BE2C (cell line): ENCODE data around the gene HOXC5.

Experiments
- DNase-seq: peaks from one replicate; pipeline ENCODE4 v3.0.0-alpha.2; 2020
- H3K27me3 ChIP-seq: fragments of 250-450 bp; sonication (Bioruptor Pico); 2 replicates; pipeline ENCODE4 v1.5.1; 2020; ENCODE audit warnings: mild to moderate bottlenecking
- H3K36me3 ChIP-seq: fragments of 250-450 bp; sonication (Bioruptor Pico); 2 replicates; pipeline ENCODE4 v1.5.1; 2020; ENCODE audit warnings: mild to moderate bottlenecking
- H3K4me1 ChIP-seq: fragments of 250-450 bp; sonication (Bioruptor Pico); 2 replicates; pipeline ENCODE4 v1.5.1; 2020
- H3K4me3 ChIP-seq: 2 replicates; pipeline ENCODE4 v1.5.1; 2011; ENCODE audit warnings: low read depth, low read length
- H3K9me3 ChIP-seq: fragments of 250-450 bp; sonication (Bioruptor Pico); 2 replicates; pipeline ENCODE4 v1.5.1; 2020
- TF ChIP-seq, protein P1 (sequence below): IDR thresholded peaks from 2 replicates; pipeline ENCODE4 v1.5.1; 2012; ENCODE audit warnings: mild to moderate bottlenecking, low read depth, low read length

HOXC5 gene

DNA sequence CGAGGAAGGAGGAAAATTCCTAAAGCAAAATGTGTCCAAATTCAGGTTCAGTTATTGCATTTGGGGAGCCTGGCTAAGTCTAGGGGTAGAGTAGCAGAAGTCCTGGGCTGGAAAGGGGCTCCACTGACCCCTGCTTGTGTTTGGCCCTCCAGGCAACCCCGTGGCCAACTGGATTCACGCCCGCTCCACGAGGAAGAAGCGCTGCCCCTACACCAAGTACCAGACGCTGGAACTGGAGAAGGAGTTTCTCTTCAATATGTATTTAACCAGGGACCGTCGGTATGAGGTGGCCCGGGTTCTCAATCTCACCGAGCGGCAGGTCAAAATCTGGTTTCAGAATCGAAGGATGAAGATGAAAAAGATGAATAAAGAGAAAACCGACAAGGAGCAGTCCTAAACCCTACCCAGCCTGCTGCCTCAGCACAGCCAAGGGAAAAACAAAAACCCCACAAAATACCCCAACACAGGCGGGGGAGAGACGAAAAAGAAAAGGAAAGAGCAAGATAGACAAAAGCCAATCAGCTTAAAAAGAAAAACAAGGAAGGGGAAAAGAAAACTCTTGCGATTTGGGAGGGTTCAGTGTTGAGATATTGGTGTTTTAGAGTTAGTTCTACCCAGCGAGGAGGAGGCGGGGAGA lies 30.5 kb upstream of the HOXC5 start:
- Histone ChIP-seq H3K9me3 (no peaks in the 10 kb centered on the region), H3K36me3 (no peaks in the 10 kb centered on the region), H3K4me3 (no peak overlapping the region), H3K4me1 (peaks cover 17% of the 10 kb centered on the region), H3K27me3 (no peaks in the 10 kb centered on the region)
- DNase-seq, result no peak
- TF ChIP-seq, protein P1, sequence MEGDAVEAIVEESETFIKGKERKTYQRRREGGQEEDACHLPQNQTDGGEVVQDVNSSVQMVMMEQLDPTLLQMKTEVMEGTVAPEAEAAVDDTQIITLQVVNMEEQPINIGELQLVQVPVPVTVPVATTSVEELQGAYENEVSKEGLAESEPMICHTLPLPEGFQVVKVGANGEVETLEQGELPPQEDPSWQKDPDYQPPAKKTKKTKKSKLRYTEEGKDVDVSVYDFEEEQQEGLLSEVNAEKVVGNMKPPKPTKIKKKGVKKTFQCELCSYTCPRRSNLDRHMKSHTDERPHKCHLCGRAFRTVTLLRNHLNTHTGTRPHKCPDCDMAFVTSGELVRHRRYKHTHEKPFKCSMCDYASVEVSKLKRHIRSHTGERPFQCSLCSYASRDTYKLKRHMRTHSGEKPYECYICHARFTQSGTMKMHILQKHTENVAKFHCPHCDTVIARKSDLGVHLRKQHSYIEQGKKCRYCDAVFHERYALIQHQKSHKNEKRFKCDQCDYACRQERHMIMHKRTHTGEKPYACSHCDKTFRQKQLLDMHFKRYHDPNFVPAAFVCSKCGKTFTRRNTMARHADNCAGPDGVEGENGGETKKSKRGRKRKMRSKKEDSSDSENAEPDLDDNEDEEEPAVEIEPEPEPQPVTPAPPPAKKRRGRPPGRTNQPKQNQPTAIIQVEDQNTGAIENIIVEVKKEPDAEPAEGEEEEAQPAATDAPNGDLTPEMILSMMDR, result no peak

DNA sequence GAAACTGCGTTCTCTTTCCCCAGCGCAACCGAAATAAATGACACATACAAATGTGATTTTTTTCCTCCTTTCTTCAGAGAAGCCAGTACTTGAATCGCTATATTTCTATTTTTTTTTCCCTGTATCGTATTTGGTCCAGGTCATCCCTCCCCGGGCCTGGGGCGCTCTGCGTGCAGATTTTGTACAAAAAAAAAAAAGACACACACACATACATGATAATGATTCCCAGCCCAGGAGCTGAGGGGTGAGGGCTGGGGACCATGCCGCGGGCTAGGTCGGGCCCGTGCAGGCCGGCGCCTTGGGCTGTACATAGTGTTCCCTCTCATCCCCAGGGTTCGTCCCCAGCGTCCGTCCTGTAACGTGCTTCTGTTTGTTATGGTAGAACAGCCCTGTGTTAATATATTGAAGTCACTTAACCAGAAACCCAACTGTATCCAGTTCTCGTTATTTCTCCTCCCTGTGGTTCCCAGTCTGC lies 29.9 kb upstream of the HOXC5 start:
- Histone ChIP-seq H3K4me1 (peaks cover 20% of the 10 kb centered on the region), H3K27me3 (no peaks in the 10 kb centered on the region), H3K36me3 (no peaks in the 10 kb centered on the region), H3K9me3 (no peaks in the 10 kb centered on the region), H3K4me3 (no peak overlapping the region)
- no peak for DNase-seq
- TF ChIP-seq, protein P1, result no peak

DNA sequence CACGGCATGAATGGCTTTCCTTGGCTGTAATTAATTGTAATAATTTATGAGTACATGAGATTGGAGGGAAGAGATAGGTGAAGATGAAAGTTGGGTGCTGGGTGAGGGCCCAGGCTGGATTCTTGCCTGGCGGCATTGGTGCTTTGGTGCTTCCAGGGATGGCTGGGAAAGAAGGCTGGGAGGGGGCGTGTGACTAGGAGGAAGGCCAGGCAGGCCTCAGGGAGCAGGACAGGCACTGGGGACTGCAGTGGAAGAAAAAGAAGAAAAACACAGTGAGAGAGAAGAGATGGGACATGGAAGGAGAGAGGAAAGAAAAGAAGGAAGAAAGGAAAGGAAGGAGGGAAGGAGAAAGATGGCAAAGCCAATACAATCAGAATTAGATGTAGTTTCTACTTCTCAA lies 29.2 kb upstream of the HOXC5 start:
- Histone ChIP-seq H3K36me3 (no peaks in the 10 kb centered on the region), H3K4me1 (peaks cover 20% of the 10 kb centered on the region), H3K9me3 (no peaks in the 10 kb centered on the region), H3K4me3 (no peak overlapping the region), H3K27me3 (no peaks in the 10 kb centered on the region)
- TF ChIP-seq, protein P1, result no peak
- peak; percentile 58 for DNase-seq

DNA sequence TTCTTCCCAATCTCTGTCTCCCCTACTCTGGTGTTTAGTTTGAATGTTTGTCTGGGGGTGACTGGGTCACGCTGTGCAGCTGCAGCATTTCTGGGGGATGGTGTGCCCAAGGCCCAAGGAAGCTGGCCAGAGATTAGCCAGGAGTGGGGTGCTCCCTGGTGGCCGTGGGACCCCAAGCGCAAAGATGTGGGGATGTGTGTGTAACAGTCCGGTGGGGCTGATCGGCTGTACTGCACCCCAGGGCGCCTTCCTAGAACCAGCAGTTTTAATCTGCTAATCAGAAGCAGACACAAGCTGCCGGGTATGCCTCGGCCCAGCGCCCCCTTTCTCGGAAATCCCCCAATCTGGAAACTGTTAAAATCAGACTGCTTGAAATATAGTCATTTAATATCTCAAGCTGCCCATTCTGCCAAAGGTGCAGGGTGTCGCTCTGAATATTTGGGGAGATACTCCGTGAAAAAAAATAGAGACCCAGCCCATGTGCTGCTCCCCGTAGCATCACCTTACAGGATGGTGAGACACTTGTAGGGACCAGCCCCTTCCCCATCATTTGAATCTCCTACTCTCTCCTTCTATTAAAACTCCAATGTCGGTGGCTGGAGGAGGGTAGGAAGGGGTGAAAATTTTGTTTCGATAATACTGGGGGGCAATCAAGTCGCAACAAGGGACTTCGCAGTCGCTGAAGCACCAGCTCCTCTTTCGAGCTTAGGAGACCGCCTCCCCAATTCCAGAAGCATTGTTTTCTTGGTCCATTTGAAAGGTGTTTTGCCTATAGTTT lies 28.6 kb upstream of the HOXC5 start:
- DNase-seq, result no peak
- H3K9me3 ChIP-seq, result no peaks in the 10 kb centered on the region
- no peaks in the 10 kb centered on the region for H3K27me3 ChIP-seq
- H3K4me3 ChIP-seq, result no peak overlapping the region
- TF ChIP-seq, protein P1, result 0 out of 2 replicates have a peak, but pooled peaks have one; percentile 8
- H3K36me3 ChIP-seq, result no peaks in the 10 kb centered on the region
- H3K4me1 ChIP-seq, result peaks cover 20% of the 10 kb centered on the region

DNA sequence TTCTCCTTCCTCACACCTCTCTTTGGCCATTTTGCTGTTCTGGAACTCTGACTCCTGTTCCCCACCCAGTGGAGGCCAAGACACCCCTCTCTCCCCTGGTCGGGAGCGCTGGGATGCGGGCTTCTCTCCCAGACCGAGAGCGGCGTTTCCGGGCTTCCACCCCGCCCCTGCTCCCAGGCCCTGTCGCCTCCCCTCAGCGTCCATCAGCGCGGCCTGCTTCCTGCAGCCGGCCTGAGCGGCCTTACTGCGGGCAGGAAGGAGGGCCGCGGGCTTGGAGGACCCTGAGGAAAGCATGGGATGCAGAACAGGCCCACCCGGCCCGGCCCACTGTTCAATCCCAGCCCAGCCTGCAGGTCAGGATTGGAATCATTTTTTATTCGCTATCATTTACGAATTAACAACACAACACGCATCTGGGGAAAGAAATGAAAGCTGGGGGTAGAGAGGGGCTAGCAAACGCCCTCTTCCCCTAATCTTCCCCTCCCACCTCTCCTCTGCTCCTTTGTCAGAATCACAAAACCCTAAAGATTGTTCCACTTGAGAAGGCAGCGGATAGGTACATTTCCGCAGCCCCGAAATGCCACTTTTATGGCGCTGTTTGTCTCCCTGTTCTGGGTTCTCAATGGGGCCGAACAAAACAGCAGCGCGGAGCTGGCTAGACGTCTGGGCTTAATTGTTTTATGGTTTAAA lies 27.9 kb upstream of the HOXC5 start:
- Histone ChIP-seq H3K36me3 (no peaks in the 10 kb centered on the region), H3K27me3 (no peaks in the 10 kb centered on the region), H3K4me1 (peaks cover 20% of the 10 kb centered on the region), H3K4me3 (no peak overlapping the region), H3K9me3 (no peaks in the 10 kb centered on the region)
- DNase-seq, result no peak
- TF ChIP-seq, protein P1, result no peak
